Stimulated activated CD8-positive, alpha-beta memory T cell treated with anti-CD3 and anti-CD28 coated beads, Interleukin-2, amount 100 ng/mL, for 1 hour (primary cell): ENCODE results near the gene SYNE1.
"Not testable (repeated sequence)": the region's sequence is repeated elsewhere in the genome, so short reads cannot be mapped to it uniquely, and the experiment has no call there.

Experiments
- DNase-seq, 2 donors: peaks; one replicate each; pipeline ENCODE4 v3.0.0-alpha.2; 2020; ENCODE audit warnings: low read depth in 2 of 2

SYNE1 gene

GRCh38 chr6:152138344-152138743 lies 498.8 kb downstream of the SYNE1 start:
- not testable (repeated sequence) for DNase-seq

GRCh38 chr6:152136449-152136825 lies 500.7 kb downstream of the SYNE1 start:
- DNase-seq = no peak

DNA sequence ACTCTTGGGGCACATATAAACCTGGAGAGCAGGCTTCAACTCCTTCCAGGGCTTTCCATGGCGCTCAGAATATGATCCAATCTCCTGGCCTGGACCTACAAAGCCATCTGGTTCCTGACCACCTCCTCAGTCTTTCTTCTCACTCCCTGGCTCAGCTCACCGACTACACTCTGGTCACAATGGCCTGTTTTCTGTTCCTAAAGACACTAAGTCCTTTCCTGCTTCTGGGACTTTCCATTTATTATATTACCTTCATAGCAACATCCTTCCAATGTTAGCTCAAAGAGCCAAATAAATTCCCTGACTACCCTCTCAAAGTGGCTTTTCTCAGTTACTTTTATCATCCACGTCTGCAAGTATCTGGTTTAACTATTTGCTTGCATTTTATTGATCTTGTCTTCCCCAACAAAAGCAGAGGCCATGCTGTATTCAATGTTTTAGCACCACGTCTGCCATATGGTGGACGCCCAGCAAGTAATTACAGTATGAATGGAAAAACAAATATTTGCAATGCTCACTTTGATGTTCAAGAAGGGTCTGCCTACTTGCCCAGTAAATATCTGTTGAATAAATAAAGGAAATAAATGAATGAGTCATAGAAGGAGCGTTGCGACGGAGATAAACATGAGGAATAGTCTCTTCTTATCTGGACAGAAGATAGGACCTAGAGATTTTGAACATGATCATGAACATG lies 501.3 kb downstream of the SYNE1 start:
- DNase-seq = no peak

GRCh38 chr6:152130441-152130840 lies 506.7 kb downstream of the SYNE1 start:
- DNase-seq = no peak

DNA sequence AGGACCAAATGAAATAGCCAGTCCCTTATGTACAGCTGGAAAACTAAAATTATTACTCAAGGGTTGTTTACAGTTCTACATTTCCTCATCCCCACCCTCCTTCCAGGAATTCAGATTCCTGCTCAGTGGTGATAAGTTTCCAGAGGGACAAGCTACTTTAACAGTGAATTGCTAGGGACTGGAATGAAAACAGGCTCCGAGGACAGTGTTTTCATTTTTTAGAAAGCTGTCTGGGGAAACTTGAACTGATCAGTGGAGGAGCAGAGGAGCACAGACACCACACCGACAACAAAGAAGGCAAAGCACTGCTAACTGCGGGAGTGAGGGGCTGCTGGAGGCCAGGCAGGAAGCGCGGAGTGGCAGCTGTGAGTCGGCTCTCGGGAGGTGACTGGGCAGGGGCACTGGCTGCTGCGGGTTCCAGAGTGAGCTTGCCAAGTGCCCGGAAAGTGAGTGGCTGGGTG lies 507.4 kb downstream of the SYNE1 start:
- no peak for DNase-seq

GRCh38 chr6:152127432-152128165 lies 509.6 kb downstream of the SYNE1 start:
- DNase-seq = no peak

DNA sequence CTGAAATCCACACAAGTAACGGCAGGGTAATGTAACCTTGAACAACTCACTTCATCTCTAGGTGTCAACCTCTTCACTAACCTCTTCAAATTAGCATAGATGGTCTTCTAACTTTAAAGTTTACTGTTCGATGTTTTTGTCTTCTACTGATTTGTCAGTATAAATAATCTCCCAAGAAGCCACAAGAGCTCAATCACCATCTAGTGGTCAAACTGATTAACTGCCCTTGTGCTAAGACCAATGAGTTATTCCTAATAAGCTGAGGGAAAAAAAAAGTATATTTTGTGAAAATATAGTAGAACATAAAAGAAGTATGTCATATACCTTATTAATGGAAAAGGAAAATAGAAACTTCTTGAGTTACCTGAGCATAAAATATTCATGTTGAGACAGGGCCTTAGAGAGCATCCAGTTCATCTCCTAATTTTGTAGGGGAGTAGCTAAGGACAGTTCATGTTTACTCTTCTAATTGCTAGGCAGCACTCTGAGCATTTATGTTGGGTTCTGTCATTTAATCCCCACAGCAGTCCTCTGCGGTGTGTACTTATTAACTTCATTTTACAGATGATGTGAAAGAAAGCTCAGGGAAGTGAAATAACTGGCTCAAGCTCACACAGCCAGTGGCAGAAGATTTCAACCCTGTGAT lies 512.6 kb downstream of the SYNE1 start:
- DNase-seq = no peak

DNA sequence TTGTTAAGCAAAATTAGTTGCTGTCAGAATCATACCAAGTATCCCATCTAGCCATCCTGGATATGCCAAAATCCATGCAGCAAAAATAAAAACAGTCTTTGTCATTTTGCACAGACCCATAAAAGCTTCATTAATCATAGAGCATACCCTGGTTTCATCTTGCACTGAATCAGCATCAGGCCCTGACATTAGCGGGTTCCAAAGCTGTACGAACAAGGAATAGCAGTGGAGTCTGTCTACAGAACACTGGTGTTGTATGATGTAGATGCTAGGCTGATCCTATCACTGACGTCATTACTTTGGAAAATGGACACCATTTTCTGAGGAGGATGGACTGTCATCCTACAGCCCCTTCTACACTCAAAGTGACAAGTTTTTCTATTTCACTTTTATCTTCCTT lies 514.1 kb downstream of the SYNE1 start:
- no peak for DNase-seq

- no peak for DNase-seq
These were observed 514.7 kb downstream of the SYNE1 start for GRCh38 chr6:152122434-152122833.

DNA sequence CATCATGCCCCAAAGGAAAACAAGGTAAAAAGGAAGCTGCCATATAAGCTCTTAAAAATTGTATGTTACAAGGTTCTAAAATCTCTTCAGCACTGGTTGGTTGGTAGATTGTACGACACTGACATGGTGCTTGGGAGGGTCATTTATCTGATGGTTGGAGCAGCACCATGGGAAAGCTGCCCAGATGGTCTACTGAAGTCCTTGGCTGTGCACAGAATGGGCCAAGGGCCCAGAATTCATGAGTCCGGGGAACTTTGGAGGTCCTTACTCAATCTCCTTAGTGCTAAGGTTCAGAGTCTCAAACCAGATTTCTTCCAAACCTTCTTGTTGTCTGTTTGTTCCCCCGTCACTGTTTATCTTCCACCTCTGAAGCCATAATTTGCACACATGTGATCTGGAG lies 515.3 kb downstream of the SYNE1 start:
- no peak for DNase-seq

- no peak for DNase-seq
These were observed 517.3 kb downstream of the SYNE1 start for GRCh38 chr6:152119831-152120230.

DNA sequence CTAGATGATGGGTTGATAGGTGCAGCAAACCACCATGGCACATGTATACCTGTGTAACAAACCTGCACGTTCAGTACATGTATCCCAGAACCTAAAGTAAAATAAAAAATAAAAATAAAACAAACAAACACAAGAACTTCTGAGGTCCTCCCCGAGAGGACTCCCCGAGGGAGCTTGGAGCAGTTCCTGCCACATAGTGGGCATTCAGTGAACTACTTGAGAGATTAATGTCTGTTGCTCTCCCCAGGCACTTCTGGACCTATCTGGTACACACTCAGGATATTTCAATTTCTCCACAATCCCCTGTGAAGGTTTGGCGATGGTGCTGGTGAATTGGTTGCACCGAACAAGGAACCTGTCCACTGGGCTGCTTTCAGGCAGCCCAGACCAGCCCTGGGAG lies 518.5 kb downstream of the SYNE1 start:
- DNase-seq = no peak

DNA sequence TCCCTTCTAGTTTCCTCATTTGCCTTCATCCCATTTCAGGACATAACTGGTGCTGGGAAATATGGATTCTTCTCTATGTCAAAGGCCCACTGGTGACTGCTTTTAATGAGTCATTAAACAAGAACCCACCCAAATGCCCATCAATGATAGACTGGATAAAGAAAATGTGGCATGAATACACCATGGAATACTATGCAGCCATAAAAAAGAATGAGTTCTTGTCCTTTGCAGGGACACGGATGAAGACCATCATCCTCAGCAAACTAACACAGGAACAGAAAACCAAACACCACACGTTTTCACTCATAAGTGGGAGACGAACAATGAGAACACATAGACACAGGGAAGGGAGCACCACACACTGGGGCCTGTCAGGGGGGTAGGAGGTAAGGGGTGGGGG lies 518.9 kb downstream of the SYNE1 start:
- no peak for DNase-seq

DNA sequence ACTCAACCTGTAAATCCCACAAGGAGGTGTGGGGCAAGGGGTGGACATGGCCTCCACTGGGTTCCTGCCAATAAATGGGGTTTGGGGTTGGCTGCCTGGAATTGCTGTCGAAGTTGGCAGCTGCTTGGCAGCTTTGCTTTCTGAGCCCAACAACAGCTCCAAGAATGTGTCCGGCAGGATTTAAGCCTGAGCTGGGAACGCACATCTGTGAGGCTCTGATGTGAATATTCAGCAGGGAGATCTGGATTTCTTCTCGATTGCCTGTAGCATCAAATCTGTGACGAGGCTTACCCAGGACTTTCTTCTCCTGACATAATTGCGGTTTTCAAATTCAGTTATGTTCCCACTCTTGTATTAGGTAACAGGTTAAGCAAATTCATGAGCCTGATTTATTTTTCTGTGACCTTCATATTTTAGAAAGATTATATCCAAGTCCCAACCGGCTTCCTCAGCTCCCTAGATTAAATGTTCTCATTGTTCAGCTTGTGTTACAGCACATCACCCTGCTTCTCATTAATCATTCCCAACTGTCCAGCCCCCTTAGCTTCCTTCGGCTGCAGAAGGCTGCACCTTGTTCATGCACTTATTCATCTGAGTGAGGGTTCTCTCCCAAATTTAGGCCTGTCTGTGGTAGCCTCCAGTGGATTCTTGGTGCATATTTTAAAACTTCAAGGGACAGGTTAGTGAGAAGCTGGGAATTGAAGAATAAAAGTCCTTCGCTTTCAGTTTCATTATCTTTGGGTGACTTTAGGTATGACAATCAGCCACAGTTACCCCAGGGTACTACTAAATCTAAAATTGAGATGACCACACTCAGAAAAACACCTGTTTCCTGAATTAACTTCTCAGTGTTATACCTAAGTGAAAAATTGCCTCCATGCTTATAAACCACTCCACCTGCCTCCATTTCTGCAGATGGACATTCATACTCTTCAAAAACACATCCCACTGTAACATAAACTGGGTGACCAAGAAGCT lies 519.7 kb downstream of the SYNE1 start:
- no peak for DNase-seq

DNA sequence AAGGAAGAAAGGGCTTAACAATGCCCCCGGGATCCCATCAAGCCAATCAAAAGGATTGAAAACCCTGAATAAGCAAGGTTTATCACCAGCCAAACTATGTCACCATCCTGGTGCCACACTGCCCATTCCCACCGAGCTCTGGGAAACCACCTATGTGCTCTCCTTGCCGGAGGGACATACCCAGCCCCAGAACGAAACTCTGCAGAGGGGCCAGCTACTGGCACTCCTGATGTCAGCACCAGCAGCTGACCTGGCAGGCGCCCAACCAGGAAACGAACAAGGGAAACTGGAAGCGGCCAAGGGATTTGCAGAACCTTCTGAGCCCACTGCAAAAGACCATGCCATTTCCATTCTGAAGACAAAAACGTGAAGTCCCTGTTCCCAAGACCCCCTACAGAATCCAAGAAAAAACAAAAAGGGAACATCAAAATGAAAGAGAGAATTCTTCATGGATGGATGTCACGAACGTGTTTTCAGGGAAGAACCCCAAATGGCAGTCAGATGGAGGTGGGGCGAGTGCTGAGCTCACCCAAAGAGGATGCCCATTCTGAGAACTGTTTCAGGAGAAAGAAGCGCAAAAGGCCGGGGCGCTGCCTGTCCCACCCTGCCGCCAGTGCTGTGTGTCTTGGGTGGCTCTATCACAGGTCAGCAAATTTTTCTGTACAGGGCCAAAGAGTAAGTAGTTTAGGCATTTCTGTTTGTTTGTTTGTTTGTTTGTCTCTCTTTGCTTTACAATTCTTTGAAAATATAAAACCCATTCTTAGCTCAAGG lies 524.5 kb downstream of the SYNE1 start:
- no peak for DNase-seq

DNA sequence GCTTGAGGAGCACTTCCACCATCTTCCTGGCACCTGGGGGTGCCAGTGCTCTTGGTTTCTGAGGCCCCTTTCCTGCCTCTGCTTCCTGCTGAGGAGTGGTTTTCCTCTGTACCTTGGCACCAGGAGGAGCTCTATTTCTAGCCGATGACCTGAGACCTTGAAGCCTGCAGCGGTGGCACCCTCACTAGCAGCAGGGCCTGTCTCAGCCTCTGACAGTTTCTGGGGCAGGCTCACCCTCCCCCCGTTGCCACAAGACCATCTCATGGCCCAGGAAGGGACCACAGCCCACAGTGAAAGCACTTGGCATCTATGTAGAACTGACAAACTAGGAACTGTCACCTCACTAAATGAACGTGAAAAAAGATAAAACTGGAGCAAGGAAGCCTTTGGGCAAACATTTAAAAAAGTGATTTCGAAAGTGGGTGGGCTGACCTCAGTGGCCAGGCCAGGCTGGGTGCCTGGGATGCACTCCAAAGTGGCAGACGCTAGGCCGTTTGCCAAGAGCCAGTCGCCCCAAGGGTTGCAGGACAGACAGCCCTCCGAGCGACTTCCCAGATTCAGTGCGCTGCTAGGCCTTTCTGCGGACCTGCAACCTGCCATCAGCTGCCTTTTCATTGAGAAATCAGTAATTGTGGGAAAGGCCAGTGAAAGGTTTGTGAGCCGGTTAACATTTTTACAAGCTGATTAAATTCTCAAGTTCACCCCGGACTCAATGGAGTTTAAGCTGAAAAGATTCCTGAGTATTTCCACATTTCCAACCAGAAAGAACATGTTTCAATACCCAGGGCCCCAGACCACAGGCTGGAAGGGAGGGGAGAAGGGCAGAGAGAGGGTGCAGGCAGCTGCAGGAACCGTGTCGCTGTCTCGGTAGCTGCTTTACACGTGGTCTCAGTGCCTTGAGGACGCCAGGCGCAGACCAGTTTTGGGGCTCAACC lies 526.0 kb downstream of the SYNE1 start:
- no peak for DNase-seq

DNA sequence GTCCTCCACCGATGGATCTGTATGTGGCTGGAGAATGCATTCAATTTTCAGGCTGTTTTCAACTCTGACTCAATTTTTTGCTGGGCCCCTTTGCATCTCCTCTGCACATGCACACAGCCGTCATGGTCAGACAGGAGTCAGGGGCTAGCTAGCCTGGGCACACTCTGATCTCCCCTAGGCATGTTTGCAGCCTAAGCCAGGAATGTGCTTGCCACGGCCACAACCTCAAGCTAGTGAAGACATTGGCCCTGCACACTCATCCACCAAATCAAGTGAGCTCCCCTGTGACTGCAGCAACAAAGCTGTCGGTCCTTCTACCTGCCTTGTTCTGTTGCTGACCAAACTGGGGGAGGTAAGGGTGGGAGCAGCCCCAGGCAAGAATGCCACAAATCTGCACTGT lies 529.2 kb downstream of the SYNE1 start:
- no peak for DNase-seq

GRCh38 chr6:152100183-152100618 lies 537.0 kb downstream of the SYNE1 start:
- DNase-seq = no peak

DNA sequence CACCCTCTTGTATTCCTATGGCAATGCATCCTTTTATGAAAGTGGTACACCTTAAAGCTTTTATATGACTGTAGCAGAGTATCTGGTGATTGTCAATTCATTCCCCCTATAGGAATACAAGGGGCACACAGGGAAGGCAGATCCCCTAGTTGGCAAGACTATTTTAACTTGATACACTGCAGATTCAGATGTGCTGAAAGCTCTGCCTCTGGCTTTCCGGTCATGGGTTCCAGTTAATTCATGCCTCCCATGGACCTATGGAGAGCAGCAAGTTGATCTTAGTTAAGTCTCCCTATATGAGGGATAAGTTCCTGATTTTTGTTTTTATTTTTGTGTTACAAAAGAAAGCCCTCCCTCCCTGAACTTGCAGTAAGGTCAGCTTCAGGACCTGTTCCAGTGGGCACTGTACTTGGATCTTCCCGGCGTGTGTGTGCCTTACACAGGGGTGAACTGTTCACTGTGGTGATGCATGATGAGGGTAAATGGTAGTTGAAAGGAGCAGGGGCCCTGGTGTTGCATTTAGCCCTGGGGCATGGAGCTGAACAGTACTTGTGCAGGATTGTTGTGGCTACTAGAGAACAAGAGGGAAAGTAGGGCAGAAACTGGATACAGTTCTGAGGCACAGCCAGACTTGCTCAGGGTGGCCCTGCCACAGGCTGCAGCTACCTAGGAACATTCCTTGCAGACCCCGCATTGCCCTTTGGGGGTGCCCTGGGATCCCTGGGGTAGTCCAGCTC lies 537.5 kb downstream of the SYNE1 start:
- no peak for DNase-seq
